ENCODE results near the gene DMRT1.

DMRT1 gene

GRCh38 chr9:804026-804425, 37.5 kb upstream of the DMRT1 start:
- no peak for DNase-seq (ENCODE audit: extremely low read depth, low read depth)
- no peak for TF ChIP-seq CTCF (IDR thresholded peaks at IDR 0.05; ENCODE audit: low read depth, low read length)

GRCh38 chr9:805151-805550, 36.3 kb upstream of the DMRT1 start:
- no peak for DNase-seq (ENCODE audit: extremely low read depth, low read depth)
- TF ChIP-seq CTCF (IDR thresholded peaks at IDR 0.05; ENCODE audit: low read depth, low read length) = no peak

GRCh38 chr9:806285-807156, 35.0 kb upstream of the DMRT1 start:
- no peak for DNase-seq (ENCODE audit: extremely low read depth, low read depth)

GRCh38 chr9:811106-811531, 30.4 kb upstream of the DMRT1 start:
- no peak for DNase-seq (ENCODE audit: extremely low read depth, low read depth)
- TF ChIP-seq CTCF (IDR thresholded peaks at IDR 0.05; ENCODE audit: low read depth, low read length) = no peak

More at GRCh38 chr9:806285-807156, 35.0 kb upstream of the DMRT1 start:
- TF ChIP-seq CTCF (IDR thresholded peaks at IDR 0.05; ENCODE audit: low read depth, low read length) = peak; percentile 77

- no peak for TF ChIP-seq CTCF (IDR thresholded peaks at IDR 0.05; ENCODE audit: low read depth, low read length)
- no peak for DNase-seq (ENCODE audit: extremely low read depth, low read depth)
Observed at GRCh38 chr9:818958-819357, 22.5 kb upstream of the DMRT1 start.

GRCh38 chr9:826500-827280, 14.8 kb upstream of the DMRT1 start:
- TF ChIP-seq CTCF (IDR thresholded peaks at IDR 0.05; ENCODE audit: low read depth, low read length) = no peak
- DNase-seq (ENCODE audit: extremely low read depth, low read depth) = no peak

- no peak for TF ChIP-seq CTCF (IDR thresholded peaks at IDR 0.05; ENCODE audit: low read depth, low read length)
- no peak for DNase-seq (ENCODE audit: extremely low read depth, low read depth)
Observed at GRCh38 chr9:840343-840742, 1.2 kb upstream of the DMRT1 start.
